NCI-H1105 (cell line): ENCODE results near the gene LTN1.
A peak's percentile ranks its signal among the peaks of the same experiment; 100 is the strongest.
"Not testable (repeated sequence)": the region's sequence is repeated elsewhere in the genome, so short reads cannot be mapped to it uniquely, and the experiment has no call there.

ENCODE experiments used
- DNase-seq: peaks from one replicate; lab custom pipeline; 2025; lab: John Stamatoyannopoulos, UW

Gene LTN1

DNA sequence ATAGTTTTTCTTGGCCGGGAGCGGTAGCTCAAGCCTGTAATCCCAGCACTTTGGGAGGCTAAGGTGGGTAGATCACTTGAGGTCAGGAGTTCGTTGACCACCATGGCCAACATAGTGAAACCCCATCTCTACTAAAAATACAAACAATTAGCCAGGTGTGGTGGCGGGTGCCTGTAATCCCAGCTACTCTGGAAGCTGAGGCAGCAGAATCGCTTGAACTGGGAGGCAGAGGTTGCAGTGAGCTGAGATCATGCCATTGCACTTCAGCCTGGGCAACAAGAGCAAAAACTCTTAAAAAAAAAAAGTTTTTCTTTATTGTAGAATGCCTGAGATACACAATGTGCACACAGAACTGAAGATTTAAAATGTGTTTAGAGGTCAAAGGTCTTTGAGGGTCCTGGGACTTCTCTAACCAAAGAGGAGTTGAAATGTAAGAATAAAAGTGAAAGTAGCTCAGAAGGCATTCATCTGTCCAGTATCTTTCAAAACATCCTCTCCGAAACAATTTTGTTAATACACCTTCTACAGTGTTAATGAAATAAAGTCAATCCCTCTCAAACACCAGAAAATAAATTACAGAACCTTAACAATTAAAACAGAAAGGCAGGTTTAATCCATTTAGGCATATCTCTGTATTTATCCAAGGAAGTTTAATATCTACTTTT lies 60.8 kb downstream of the LTN1 start:
- not testable (repeated sequence) for DNase-seq

DNA sequence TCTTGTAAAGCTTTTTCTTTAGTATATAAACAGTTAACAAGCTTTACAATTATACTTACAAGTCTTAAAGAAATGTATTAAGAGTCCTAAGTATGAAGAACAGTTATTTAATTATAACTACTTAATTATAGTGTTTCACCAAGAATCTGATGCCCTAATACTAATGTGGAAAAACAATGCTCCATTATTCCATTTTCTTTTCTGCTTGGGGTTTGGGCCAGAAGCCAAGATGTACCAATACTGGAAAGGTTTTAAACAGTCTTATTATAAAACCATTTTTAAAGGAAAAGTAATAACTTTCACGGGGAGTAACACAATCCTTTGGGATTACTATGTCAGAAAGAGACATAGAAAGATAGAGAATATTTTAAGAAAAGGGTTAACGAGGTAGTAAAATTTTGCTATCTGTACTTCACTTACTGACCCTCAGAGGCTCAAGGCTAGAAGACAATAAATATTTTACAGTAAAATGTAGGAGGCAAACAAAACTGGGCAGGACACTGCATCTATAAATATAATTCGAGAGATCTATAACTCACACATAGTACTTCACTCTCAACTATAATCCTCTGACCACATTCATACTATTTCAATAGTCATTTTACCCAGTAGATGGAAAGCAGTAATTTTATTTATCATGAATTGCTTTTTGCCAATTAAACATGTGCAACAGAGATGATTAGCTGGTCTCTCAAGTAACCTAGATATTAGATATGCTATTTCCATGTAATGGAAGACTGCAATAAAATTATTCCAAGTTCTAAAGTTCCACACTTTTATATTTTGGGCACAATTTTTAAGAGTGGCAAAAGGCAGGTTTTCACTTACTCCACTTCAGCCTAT lies 63.9 kb downstream of the LTN1 start:
- no peak for DNase-seq

DNA sequence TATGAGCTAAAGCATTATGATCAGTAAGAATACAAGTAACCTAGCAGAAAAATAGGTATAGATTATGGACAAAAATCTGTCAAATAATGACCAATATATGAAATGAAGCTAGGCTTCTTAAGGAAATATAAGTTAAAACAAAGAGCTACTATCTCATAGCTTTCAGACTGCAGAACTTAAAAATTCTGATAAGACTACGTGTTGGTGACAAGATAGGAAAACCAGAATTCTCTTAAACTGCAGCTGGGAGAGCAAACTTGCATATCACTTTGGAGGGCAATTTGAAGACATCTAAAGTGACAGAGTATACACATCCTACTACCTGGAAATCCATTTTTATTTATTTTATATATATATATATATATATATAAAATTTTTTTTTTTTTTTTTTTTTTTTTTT lies 65.5 kb downstream of the LTN1 start:
- DNase-seq, result no peak

DNA sequence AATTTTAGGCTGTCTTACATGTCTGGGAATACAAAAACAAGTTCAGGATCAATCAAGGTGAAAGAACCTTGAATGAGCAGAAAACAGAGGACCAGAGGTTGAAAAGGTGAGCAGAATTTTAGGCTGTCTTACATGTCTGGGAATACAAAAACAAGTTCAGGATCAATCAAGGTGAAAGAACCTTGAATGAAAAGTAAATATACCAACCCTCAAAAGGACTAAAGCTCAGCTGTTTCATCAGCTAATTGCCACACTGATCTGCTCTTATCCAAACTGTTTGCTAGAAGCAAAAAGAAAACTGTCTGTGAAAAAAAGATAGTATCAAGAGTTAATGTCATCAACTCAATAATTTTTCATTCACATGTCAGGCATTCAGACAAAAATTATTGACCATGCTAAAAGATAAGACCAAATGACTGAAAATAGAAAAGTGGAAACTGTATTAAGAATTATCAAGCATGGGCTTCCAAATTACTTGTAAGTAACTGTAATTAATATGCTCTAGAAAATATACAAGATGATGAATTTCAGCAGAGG lies 69.2 kb downstream of the LTN1 start:
- no peak for DNase-seq

DNA sequence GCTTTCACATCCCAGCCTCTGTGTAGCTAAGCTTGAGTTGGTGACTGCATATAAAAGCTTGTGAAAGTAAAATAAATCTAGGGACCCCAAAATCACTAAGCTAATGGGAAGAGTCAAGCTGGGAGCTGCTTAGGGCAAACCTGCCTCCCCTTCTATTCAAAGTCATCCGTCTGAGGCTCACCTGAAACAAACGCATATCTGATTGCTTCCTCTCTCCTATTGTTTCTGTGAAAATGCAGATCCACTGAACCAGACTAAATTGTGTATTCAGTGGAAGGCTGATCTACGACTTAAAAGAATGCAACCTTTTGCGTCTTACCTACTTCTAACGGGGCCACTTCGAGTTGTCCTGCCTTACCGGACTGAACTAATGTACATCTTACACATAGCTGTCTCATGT lies 70.3 kb downstream of the LTN1 start:
- DNase-seq, result no peak

DNA sequence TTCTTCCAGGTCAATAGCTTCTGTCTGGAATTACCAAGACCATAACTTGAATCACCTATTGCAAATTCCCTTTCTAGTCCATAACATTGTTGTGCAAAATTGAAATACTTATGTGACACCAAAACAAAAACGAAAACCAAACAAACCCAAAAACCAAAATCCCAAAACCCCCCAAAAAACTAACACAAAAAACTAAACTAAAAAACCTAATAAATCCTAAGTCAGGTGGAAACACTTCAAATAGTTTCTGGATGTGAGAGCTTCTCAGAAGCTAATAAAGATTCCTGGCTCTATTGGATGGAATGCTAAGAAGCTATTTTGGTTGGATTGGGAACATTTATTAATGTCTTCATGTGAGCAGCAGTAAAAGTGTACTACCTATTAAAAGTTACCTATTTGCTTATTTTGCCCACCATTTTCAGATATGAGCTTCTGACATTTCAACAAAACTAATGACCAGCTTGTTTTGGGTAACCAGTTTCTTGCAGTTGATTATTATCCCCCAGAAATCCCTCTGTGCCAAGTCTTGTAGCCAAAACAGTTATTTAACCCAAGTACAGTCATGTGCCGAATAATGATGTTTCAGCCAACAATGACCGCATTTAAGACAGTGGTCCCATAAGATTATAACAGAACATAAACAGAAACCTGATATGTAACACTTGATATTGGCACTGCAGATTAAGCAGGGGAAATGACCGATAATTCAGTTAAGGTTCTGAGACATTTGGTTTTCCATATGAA lies 76.4 kb downstream of the LTN1 start:
- DNase-seq, result no peak

DNA sequence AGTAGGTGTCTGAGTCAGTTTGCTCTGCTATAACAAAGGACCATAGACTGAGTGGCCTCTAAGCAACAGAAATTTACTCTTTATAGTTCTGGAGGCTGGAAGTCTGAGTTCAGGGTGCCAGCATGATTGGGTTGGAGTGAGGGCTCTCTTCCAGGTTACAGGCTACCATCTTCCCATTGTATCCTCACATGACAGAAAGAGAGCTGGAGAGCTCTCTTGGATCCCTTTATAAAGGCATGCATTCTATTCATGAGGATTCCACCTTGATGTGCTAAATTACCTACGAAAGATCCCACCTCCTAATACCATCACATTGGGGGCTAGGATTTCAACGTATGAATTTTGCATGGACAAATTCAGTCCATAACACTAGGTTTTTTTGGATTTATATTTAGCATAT lies 79.6 kb downstream of the LTN1 start:
- DNase-seq, result no peak

DNA sequence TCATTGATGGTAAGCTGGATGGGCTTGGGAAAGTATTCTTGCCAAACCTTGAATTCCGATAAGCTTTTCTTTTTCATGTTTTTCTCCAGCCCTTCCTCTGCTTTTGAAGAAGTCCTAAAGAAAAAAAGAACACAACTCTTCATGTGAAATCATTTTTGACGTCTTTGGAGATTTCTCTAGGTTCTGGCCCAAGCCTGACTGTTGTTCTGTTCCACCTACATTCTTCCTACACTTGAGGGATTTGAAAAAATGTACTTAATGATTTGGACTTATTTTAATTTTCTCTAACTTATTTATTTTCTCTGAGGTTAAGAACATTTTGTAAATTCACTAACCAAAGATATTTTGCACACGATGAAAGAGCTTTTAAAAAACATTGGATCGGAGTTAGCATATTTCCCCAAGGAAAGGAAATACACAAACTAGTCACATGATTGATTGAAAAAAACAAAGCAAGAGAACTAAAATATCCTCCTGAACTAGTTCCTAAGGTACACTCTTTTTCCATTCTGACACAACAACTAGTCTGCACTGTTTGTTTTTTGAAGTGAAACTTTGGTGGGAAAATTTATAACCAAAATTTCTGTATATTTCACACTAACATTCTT lies 82.3 kb downstream of the LTN1 start:
- no peak for DNase-seq

DNA sequence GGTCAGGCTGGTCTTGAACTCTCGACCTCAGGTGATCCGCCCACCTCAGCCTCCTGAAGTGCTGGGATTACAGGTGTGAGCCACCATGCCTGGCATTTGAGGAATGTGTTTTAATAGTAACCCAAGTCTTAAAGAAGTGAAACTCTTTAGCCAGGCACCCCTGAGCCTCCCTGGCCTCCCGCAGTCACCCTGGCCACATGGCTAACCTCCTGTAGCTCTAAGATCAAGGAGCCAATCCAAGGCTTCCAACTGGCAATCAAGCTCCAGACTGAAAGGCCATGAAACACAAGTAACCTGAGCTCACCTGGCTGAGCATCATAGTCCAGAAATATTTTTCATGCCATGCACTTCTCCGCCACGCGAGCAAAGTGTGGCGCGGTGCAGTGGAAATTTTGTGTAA lies 84.3 kb downstream of the LTN1 start:
- no peak for DNase-seq

DNA sequence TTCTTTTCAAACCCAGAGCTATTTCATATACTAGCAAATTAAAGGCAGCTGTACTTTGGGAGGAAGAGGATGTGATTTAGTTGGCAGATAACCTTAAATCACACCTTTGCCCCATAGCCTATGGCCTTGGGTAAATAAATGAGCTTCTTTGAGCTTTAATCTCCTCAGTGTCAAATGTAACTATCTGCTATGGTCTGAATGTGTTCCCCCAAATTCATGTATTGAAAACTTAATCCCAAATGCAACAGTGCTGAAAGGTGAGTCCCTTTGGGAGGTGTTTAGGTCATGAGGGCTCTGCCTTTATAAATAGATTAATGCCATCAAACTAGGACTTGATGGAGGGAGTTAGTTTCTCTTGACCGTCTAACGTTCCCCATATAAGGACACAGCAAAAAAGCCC lies 85.8 kb downstream of the LTN1 start:
- no peak for DNase-seq

DNA sequence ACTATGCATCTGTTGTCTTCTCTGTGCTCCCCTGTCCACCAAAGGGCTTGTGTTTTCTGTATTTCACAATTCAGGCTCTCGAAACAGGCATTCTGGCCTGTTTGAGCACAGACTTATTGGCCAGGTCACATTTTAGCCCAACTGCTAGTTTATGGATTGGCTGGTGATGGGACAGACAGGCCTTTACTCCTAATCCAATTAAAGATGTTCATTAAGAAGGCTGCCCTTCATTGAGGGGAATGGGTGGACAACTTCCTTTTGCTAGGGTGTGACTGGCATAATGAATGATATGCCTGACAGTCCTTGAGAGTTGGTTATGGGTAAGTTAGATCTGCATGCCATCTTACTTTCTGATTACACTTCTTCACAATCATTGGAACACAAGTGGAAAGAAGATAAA lies 86.4 kb downstream of the LTN1 start:
- DNase-seq, result no peak

DNA sequence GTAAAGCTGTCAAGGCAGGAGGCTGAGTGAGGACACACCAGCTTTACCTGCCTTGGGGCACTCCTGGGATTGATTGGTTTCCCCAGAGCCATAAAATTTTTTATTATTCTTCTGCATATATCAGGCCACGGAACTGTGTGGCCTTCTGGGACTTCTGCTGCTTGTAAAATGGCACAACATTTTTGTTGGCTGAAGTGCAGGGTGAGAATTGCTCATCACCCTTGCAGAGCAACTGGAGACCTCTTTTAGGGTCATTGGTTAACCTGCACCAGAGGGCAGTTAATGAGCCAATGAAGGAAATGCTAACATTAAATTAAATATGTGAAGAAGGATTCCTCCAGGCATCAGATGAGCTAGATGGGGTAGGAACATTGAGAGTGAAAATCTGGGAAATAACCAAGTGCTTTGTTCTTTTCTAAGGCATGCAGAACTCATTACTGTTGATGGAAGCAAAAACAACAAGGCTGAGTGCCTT lies 87.7 kb downstream of the LTN1 start:
- no peak for DNase-seq

DNA sequence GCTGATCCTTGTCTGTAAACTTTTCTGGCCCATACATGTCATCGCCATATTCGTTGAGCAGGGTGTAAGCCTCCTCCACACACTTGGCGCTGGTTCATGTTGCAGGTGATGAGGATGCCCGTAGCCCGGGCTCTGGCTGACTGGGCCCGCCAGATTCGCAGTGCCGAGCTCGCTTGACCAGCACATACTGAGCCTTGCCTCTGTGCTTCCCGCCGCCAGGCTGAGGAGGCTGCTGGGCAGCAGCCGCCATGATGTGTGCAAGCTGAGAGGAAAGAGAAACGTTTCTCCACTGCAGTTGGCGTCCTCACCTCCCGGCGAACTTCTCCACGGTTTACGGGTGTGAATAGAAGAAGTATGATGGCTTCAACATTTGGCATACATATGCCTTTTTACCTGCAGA lies 89.2 kb downstream of the LTN1 start:
- DNase-seq, result no peak

DNA sequence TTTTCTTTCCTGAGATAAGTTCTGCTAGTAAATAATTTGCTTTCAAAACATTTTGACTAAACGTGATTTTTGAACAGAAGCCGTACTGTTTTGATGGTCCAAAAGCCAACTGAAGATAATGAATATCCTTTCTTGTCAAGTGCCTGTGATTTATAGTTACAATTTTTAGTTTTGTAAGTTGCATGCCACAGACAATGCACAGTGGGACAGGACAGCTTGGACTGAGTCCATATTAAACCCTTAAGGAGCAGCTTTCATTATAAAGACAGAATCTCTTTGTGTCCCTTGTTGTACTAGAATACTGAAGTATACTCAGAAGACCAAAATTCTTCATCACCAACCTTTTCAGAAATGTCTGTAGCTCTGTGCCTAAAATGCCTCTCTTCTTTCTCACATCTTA lies 92.2 kb downstream of the LTN1 start:
- DNase-seq, result no peak

DNA sequence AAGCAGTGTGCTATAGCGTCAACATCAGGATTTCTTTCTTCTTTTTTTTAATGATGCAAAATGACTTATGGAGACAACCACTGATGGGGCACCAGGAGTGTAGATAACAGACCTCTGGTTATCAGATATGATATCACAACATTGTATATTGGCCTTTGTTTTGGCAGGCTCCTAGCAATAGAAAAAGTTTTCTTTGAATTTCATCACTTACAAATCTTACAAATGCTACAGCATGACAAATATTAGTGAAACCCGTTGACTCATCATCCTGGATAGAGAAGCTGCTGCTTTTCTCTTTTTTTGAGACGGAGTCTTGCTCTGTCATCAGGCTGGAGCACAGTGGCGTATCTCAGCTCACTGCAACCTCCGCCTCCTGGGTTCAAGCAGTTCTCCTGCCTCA lies 92.9 kb downstream of the LTN1 start:
- DNase-seq, result no peak

DNA sequence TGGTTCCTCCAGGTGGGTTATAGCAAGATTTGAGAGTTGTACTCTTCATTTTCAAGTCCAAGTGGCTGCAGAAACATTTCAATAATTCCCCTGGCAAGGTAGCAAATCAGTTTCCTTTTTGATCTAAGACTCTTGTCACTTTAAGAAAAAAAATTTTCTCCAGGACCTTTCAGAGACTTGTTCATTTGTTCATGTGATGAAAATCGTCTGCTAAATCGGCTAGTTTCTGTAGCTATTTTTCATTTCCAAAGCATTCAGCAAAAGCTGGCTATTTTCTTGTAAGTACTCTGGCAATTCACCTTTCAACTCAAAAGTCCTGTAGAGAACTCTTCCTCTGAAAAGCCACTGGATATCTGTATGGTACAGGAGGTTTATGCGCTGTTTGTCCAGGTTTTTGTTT lies 93.5 kb downstream of the LTN1 start:
- no peak for DNase-seq

DNA sequence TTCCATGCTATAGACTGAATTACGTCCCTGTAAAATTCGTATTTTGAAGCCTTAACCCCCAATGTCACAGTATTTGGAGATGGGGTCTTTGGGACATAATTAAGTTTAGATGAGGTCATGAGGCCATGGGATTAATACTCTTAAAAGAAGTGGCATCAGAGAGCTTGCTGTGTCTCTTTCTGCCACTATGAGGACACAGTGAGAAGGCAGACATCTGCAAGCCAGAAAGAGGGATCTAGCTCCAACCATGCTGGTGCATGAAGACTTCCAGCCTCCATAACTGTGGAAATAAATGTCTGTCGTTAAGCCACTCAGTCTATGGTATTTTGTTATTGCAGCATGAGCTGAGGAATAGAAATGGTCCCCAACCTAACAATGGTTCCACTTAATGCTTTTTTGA lies 99.0 kb downstream of the LTN1 start:
- DNase-seq, result no peak

DNA sequence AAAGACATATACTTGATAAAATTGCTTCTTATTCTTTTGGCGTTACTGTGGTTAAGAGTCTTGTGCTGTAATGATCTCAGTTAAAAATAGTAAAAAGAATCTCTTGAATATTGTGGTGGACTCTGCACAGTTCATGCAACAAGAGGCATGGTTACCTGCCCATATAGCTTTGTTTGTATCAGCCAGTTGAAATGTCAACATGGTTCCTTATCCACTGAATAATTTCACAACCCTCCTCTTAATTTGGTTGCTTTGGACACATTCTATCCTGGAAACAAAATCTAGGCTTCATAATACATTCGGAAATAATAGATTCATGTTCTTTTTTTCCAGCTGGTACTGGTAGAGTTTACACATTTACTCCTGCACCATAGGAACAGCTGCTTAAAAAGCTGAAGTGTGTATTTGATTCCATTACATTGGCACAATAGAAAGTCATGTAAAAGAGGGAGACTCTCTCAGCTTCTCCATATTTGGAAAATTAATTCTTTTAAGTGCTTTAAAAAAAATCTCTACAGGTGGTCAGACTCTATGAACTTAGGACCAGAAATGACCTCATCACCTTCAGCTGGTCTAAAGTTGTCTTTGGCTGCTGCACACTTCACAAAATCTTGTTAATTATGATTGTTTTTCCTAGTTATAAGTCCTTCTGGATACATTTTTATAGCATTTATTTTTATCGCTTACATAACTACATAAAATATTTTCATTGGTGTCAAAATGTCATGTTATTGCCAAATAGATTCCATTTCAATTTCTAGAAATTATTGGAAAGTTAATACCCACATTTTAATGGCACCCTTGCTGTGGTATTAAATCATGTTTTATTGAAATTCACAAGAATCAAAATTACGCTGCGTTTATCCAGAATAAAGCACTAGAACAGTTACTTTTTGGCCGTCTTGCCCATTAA lies 100.2 kb downstream of the LTN1 start:
- DNase-seq, result no peak

DNA sequence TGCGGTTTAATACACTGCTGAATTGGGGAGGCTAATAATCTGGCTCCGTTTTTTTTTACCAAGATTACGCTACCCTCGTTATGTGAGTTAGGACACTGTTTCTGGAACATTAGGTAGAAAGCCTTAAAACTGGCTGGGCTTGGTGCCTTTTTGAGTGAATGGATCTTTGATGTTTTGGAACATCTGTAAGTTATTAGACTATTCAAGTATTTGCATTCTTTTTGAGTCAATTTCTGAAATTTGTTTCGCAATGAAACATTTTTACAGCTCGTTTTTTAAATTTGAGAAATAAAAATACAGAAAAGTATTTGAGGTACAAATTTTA lies 106.9 kb downstream of the LTN1 start:
- DNase-seq, result no peak

DNA sequence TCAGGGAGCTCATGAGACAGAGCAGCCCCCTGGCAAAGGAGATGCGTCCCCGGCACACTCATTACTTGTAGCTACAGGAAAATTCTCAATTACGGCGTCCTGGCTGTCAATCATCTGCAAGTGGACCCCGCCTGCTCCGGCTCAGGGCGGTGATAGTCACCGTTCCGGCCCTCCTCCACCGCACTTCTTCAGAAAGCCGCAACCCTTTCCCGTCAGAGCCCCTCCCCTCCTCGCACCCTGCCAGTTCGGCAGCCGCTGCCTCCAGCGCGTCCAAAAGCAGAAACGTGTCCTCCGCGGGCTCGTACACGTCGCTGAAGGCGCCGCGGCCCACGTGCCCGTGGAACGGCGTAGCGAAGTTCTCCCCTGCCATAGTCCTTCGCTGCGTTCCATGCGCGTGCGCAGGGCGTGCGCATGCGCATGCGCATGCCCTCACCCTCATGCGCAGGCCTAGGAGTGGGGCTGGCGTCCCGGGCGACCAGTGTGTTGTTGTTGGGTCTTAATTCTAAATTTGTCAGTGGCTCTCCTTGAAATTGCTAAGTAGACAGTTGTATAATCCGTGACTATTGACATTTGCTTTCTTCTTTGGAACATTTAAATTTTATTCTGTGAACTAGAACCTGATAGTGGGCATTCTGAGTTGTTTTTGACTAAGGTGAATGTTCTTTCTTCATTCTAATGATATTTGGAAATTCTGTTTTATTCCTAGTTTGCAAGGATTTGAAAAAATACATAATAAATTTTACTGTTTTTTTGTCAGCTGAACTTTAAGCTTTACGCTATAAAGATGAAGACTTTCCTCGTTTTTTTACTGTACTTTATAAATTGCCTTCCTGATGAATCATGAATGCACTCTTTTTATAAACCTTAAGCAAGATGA lies 107.5 kb downstream of the LTN1 start:
- peak; percentile 90 for DNase-seq
